Activated B cell treated with CpG ODN at 0.5 μM for 24 hours (primary cell): ENCODE data around the gene HHAT. TPM values are rescaled to one million over a fixed set of nuclear protein-coding genes. Genes with fewer than 3 reads are reported as not detected.

Source experiments
- ATAC-seq: fragments of 200-7000 bp; cut with Tn5 transposase; one replicate; pipeline ENCODE4 v1.10.0; 2021; ENCODE audit warnings: low read depth, mild to moderate bottlenecking, moderate library complexity
- CTCF ChIA-PET: fragments of 350-600 bp; sonication (Branson Sonifier 250); formaldehyde crosslinking; loops from one replicate; lab custom pipeline; 2021; ENCODE audit warnings: antibody characterized with exemption; lab: Charles Lee
- POLR2A ChIA-PET: fragments of 350-600 bp; sonication (Branson Sonifier 250); formaldehyde crosslinking; loops from one replicate; lab custom pipeline; 2021; ENCODE audit warnings: antibody characterized with exemption; lab: Charles Lee
- DNase-seq: peaks from one replicate; pipeline ENCODE4 v3.0.0; 2022
- H3K27ac Mint-ChIP-seq: one replicate; pipeline ENCODE4 v1.8.0; 2020; ENCODE audit warnings: mixed read lengths
- H3K27me3 Mint-ChIP-seq: one replicate; pipeline ENCODE4 v1.8.0; 2021; ENCODE audit warnings: mixed read lengths
- H3K36me3 Mint-ChIP-seq: one replicate; pipeline ENCODE4 v1.8.0; 2021; ENCODE audit warnings: low read depth, mixed read lengths
- H3K4me1 Mint-ChIP-seq: one replicate; pipeline ENCODE4 v1.8.0; 2021; ENCODE audit warnings: mixed read lengths
- H3K4me3 Mint-ChIP-seq: one replicate; pipeline ENCODE4 v1.8.0; 2020; ENCODE audit warnings: mild to moderate bottlenecking, mixed read lengths
- H3K9me3 Mint-ChIP-seq: one replicate; pipeline ENCODE4 v1.8.0; 2020; ENCODE audit warnings: mixed read lengths
- CTCF ChIP-seq: fragments of 200-600 bp; IDR thresholded peaks from one replicate; pipeline ENCODE4 v1.8.0; 2022; ENCODE audit warnings: antibody characterized with exemption, mild to moderate bottlenecking
- intact Hi-C: fragments of 100-400 bp; cut with micrococcal nuclease; formaldehyde crosslinking; loops from one replicate; pipeline ENCODE4 v1.15.1; 2024
- total RNA-seq: library from RNA; stranded (reverse); gene quantifications from 2 replicates; pipeline ENCODE4 v1.2.3, GENCODE V29; 2022

Gene HHAT
- total RNA-seq, 1 donor from 2014 or later: 8.5 TPM

- Mint-ChIP-seq H3K4me3 (no peak overlapping the region), H3K4me1 (peaks cover 5% of the 10 kb centered on the region), H3K27ac (no peak overlapping the region), H3K36me3 (no peaks in the 10 kb centered on the region), H3K27me3 (no peaks in the 10 kb centered on the region), H3K9me3 (no peaks in the 10 kb centered on the region)
- no peak for ATAC-seq
- CTCF ChIA-PET: interaction anchor here (1.2 to 1.3 kb wide), 2 partner anchors 12 kb away, joined by 4 to 6 read pairs; no protein-coding TSS in a partner anchor
- no peak for TF ChIP-seq CTCF
- no peak for DNase-seq
- POLR2A ChIA-PET: interaction anchor here (1.0 to 1.9 kb wide), 4 partner anchors 15 to 44 kb away, joined by 4 to 13 read pairs (median 10); partner anchors contain the start of gene HHAT
- intact Hi-C loops: no loop called here
Observed at GRCh38 chr1:210372931-210373627, 44.4 kb downstream of the HHAT start.

- H3K9me3 Mint-ChIP-seq: no peaks in the 10 kb centered on the region
- H3K4me1 Mint-ChIP-seq: peaks cover 5% of the 10 kb centered on the region
- intact Hi-C loops: no loop called here
- ChIA-PET CTCF (interaction anchor here (0.8 to 1.8 kb wide), 5 partner anchors 11 to 31 kb away, joined by 3 to 8 read pairs (median 4); no protein-coding TSS in a partner anchor), POLR2A (interaction anchor here (0.8 to 1.9 kb wide), 10 partner anchors 12 to 45 kb away, joined by 3 to 13 read pairs (median 5); partner anchors contain the start of gene HHAT)
- H3K4me3 Mint-ChIP-seq: no peak overlapping the region
- no peaks in the 10 kb centered on the region for H3K36me3 Mint-ChIP-seq
- no peak for DNase-seq
- no peak overlapping the region for H3K27ac Mint-ChIP-seq
- TF ChIP-seq CTCF: no peak
- no peaks in the 10 kb centered on the region for H3K27me3 Mint-ChIP-seq
- ATAC-seq: no peak
Observed at GRCh38 chr1:210373628-210373877, 44.9 kb downstream of the HHAT start.

GRCh38 chr1:210373878-210374599 lies 45.3 kb downstream of the HHAT start:
- CTCF ChIA-PET: interaction anchor here (0.8 to 1.8 kb wide), 6 partner anchors 11 to 931 kb away, joined by 3 to 8 read pairs (median 4); no protein-coding TSS in a partner anchor
- no peak for TF ChIP-seq CTCF
- Mint-ChIP-seq H3K4me3 (no peak overlapping the region), H3K4me1 (peaks cover 5% of the 10 kb centered on the region), H3K9me3 (no peaks in the 10 kb centered on the region), H3K36me3 (no peaks in the 10 kb centered on the region), H3K27me3 (no peaks in the 10 kb centered on the region), H3K27ac (peak overlapping the region; percentile 22)
- POLR2A ChIA-PET: interaction anchor here (0.8 to 1.9 kb wide), 11 partner anchors 10 to 45 kb away, joined by 3 to 13 read pairs (median 5); partner anchors contain the start of gene HHAT
- ATAC-seq (peak; percentile 70), DNase-seq (no peak)
- intact Hi-C loops: loop anchor here (1.0 kb wide), 2 partner anchors 26 to 31 kb away; no protein-coding TSS in a partner anchor

GRCh38 chr1:210374600-210374953 lies 45.9 kb downstream of the HHAT start:
- peaks cover 5% of the 10 kb centered on the region for H3K4me1 Mint-ChIP-seq
- H3K36me3 Mint-ChIP-seq: no peaks in the 10 kb centered on the region
- H3K9me3 Mint-ChIP-seq: no peaks in the 10 kb centered on the region
- POLR2A ChIA-PET: interaction anchor here (1.0 to 1.9 kb wide), 9 partner anchors 10 to 46 kb away, joined by 3 to 13 read pairs (median 6); partner anchors contain the start of gene HHAT
- CTCF ChIA-PET: interaction anchor here (0.8 to 1.8 kb wide), 2 partner anchors 25 to 930 kb away, joined by 3 to 8 read pairs; no protein-coding TSS in a partner anchor
- ATAC-seq (no peak), DNase-seq (no peak)
- intact Hi-C loops: loop anchor here (1.0 kb wide), 2 partner anchors 26 to 31 kb away; no protein-coding TSS in a partner anchor
- H3K27ac Mint-ChIP-seq: no peak overlapping the region
- TF ChIP-seq CTCF: no peak
- no peaks in the 10 kb centered on the region for H3K27me3 Mint-ChIP-seq
- no peak overlapping the region for H3K4me3 Mint-ChIP-seq

GRCh38 chr1:210376836-210377372 lies 48.2 kb downstream of the HHAT start:
- no peaks in the 10 kb centered on the region for H3K36me3 Mint-ChIP-seq
- POLR2A ChIA-PET: no interaction called here
- no peak overlapping the region for H3K4me3 Mint-ChIP-seq
- DNase-seq (no peak), ATAC-seq (no peak)
- no peaks in the 10 kb centered on the region for H3K9me3 Mint-ChIP-seq
- TF ChIP-seq CTCF: no peak
- no peaks in the 10 kb centered on the region for H3K27me3 Mint-ChIP-seq
- no peak overlapping the region for H3K27ac Mint-ChIP-seq
- peaks cover 5% of the 10 kb centered on the region for H3K4me1 Mint-ChIP-seq
- CTCF ChIA-PET: no interaction called here
- intact Hi-C loops: no loop called here
